NCI-H226 (cell line): Measurements from ENCODE around the gene ICAM2.
"Not testable (repeated sequence)": the region's sequence is repeated elsewhere in the genome, so short reads cannot be mapped to it uniquely, and the experiment has no call there.

Experiments
- DNase-seq: peaks from one replicate; pipeline ENCODE4 v3.0.0-alpha.2; 2015

ICAM2 gene

DNA sequence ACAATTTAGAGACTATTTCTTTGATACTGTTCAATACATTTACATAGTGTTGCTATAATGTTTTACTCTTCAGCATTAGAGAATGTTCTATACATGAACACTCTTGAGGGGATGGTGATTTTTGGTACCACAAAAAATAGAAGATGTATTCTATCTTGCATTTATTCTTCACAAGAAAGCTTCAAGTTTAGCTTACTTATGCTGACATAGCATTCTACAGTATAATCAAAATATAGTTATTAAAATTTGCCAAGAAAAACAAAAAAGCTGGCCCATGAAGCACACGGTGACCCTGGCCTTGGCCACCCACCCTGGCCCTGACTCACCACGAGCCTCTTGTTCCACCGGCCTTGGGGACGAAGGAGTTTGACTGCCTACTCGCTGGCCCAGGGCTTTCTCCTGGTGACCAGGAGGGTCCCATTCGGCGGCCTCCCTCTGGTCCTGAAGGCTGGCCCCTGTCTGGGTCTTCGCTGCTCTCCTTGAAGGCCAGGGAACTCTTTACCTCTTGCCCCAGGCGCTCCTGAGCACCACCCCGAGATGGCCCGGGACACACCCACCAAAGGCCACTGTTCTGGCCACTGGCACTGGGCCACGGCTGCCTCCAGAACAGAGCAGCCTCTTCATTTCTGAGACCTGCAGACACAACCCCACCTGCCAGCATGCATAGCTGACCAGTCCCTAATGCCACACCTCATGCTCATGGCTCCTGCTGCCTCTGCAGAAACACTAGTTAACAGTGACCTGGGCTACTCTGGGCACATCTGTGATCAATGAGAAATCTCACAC, 22.5 kb upstream of the ICAM2 start:
- no peak for DNase-seq

DNA sequence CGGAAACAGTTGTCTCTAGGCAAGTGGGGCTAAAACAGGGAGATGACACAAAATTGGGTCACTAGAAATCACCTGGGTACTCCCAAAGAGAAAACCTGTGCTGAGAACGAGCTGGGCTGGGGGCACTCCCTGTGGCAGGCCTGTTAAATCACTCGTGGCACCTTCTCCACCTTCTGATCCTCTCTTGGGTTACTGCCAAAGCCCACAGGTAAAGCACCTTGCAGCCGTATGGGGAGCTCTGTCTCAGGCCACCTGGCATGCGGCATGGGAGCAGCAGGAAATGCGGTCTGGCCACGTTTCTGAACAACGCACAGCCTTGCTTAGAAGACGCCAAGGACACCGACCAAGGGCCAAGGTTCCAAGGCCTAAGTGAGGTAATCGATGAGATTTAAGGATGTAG, 21.5 kb upstream of the ICAM2 start:
- no peak for DNase-seq

DNA sequence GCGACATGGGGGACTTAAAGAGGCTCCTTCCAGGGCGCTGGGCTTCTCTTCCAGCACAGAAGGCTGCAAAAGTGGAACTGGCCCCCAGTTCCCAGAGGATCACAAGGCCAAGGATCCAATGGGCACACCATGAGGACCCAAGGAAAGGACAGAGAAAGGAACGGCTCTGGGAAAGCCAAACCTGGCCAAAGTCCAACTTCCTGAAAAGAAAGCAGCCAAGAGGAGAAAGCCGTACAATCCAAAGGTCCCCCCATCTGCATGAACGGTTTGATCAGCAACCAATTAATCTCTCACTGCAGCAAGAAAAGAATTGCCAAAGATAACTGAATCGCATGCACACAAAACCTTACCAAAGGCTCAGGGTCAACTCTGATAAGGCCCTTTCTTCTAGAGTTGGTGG, 19.8 kb upstream of the ICAM2 start:
- no peak for DNase-seq

DNA sequence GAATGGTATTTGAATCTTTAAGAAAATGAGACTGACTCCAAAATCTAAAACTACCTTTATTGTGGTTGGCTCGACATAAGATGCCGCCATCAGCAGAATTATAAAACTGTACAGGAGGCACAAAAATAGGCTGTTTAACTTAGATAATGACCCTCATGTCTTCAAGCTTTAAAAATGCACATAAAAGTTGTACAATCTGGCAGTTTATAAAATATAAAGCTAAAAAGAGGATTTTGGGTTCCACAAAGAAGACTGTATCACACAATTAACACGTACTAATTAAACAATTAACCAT, 18.6 kb upstream of the ICAM2 start:
- no peak for DNase-seq

DNA sequence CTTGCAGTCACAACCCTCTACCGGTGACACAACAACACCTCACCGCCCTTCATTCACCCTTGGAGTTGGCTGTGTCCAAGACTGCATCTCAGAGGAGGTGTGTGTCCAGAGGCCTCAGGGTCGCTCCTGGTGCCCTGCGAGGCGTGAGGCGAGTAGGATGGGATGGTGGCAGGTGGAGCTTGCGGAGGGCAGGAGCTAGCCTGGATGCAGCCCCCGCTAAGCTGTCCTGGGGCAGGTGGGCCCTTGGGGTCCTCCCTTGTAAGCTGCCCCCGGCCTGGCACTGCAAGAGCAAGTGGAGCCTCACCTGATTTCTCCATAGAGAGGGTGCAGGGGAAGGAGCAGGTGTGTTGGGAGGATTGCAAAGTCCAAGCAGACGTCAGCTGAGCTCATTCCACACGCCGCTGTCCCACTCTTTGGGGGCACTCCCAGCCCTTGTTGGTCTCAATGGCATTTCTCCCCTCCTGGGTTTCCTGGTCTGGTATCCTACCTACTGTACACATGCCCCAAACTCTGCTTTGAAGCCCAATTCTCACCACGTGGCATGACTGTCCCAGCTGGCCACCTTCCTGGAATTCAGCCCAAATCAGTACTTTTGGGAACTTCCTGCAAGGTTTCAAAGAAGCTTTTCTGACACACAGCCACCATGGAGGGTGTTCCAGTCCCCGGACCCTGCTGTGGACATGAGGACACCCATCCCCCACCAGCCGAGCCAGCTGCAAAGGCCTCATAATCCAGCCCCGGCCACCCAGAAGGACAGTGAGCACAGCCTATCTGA, 18.1 kb upstream of the ICAM2 start:
- no peak for DNase-seq

DNA sequence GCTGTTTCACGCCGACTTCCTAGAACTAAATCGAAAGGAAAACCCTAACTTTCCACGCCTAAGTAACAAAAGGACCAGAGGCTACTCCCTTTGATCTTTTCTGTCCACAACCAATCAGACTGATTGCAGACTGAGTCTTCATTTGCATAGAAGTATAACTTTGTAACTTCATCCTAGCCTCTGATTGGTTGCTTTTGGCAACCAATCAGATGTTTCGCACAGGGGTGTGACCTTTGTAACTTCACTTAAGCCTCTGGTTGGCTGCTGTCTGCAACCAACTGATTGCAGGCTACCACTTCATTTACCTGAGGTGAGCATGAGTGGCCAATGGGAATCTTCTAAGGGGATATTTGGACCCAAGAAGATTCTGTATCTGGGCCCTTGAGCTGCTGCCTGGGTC, 17.4 kb upstream of the ICAM2 start:
- DNase-seq, result no peak

DNA sequence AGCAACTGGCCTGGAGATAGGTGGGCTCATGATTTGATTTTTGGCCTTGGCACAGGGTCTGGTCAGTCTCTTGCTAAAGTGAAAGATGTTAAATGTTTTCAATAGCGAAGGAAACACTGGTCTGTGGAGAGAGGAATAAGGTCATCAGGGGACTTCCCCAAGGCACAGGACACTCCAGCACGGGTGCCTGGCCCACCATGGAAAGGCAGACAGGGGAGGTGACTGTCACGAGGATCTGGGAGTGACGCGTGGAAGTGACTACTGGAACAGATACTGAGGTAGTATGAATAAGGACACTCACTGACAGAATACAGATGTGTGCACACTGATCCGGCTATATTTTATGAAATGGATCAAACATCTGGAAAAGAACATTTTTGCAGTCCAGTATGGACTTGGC, 16.7 kb upstream of the ICAM2 start:
- DNase-seq, result no peak

DNA sequence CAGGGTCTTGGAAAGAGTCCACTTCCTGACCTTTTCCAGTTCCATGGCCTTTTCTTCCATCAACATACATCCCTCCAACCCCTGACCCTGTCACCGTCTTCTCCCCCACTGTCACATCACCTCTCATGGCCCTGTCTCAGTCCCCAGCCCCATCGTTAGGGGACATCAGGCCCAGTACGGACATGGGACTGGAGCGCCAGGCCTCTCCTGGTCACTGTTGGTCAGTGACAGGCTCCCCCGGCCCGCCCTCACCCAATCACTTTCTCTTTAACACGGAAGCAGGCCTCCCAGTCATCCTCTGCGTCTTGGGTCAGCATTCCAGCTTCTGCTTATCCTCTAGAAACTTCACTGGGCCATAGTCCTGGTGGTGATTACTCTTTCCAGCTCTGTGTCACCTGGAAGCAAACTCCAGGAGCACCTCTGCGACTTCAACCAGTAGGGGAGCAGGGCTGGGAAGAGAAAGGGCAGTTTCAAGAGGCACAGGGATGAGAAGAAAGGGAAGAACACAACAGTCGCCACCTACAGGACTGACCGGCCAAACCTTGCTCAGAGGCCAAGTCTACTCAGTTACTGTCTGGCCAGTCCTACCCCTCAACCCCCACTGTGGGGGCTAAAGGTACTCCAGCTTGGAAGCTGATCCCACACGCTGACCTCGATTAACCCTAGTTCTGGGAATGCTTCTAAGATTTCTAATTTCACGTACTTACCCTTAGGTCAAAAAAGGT, 15.9 kb upstream of the ICAM2 start:
- DNase-seq, result no peak

DNA sequence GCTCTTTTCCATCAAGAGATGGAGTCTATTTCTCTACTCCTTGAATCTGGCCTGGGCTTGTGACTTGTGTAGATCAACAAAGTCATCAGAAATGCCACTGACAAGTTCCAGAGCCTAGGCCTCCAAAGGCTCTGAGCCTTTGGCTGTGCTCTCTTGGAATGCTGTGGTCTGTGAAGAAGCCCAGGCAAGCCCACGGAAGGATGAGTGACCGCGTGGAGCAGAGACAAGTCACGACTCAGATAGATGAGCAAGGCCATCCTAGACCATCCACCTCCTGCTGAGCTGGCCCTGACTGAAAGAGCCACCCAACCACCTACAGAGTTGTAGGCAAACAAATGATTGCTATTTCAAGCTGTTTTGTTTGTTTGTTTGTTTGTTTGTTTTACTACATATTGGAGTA, 11.6 kb upstream of the ICAM2 start:
- DNase-seq, result peak; percentile 40

DNA sequence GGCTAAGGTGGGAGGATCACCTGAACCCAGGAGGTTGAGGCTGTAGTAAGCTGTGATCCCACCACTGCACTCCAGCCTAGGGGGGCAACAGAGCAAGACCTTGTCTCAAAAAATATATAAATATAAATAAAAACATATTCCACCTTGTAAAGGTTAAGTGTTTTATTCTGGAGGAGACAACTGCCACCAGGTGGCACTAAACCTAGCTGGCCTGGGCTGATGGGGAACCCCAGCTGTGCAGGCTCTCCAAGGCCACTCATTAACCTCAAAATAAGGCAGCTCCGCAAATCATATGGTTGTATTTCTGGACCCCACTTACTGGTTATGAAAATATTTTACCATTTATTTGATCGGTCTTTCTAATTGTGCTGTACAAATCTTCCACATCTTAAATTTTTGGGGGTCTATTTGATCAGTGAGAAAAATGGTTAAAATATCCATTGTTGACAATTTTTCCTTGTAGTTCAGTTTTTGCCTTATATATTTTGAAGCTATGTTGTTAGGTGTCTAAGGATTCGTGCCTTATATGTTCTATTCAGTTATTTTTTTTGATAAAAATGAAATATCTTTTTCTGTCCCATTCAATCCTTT, 8.5 kb upstream of the ICAM2 start:
- peak; percentile 32 for DNase-seq

DNA sequence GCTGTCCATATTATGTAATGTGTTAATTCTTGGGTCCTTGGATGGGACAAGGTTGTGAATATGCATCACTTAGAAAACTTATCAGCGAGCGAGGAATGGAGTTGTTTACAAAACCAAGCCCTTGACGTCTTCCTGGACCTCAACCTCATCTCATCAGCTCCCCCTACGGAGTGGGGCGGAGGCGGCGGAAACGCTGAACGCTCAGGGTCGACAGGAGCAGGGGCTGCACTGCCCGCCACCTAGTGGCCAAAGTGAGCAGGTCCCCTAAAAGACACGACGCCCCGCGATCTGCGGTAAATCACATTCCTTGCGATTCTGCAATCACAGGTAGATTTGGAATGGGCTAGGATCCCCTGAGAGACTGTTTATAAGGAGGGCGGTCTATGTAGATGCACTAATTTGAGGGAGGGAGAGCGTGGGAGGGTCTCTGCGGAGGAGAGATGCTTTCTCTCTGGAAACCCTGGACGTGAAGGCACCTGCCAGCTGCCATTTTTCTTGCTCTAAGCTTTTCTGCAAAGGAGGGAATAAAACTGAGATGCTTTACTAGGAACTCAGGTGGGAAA, 5.4 kb upstream of the ICAM2 start:
- peak; percentile 71 for DNase-seq

DNA sequence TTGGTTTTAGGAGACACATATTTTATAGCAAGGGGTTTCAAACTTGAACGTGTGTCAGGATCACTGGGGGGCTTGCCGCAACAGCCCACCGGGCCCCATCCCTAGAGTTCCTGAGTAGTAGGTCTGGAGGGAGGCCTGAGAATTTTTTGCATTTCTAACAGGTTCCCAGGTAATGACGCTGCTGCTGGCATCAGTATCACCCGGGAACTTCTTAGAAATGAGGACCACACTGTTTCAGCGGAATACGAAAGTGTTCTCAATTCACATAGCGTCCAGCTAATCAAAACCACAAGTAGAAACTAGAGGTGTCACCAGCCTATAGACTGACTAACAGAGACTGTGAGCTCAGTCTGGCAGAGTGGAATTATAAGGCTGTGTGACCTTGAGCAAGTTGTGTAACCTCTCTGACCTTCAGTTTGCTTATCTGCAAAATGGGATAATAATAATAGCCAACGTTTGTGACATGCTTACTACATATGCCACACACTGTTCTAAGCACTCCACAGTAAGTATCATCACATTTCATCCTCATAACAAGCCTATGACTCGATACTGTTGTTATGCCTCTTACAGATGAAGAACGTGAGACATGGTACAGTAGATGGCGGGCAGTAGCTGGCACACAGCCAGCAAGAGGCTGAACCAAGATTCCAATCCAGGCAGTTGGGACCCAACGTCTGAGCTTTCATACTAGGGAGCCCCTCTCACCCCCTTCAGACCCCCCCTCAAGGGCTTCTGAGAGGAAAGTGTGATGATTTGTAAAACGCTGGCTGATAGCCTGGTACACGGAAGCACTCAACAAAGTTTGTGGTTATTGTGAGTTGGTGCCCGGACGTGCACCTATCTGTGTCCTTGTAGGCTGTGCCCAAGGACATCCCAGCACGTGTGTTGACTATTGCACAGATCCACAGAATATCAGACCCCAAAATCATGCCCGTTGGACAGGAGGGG, 4.6 kb upstream of the ICAM2 start:
- peak; percentile 24 for DNase-seq

DNA sequence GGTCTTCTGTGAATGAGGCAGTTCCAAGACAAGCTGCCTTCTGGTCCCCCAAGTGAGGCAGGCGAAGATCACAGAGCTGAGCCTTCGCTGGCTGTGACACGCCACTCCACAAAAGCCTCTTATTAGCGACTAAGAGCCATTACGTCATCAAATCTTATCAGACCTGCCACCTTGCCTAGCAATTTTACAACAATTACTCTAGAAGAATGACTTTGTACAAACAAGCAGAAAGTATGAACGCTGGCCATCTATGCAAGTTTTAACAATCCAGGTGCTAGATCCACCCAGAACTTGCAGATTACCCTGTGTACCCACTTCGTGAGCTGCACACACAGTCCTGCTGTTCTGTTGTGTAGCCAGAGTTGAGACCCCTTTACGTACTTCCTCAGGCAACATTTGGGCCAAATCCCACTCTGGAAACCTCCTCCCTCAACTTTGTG, 3.8 kb upstream of the ICAM2 start:
- DNase-seq, result no peak

DNA sequence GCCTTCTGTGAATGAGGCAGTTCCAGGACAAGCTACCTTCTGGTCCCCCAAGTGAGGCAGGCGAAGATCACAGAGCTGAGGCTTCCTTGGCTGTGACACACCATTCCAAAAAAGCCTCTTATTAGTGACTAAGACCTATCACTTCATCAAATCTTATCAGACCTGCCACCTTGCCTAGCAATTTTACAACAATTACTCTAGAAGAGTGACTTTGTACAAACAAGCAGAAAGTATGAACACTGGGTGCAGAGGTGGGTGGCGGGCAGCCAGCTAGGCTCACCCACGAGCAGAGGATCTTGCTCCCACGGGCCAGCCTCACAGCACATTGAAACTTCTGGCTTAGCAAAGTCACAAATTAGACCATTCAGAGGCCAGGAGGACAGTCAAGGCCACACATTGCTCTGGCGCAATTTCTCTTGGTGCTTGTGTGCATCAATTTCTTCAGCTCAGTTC, 2.2 kb upstream of the ICAM2 start:
- DNase-seq, result no peak

DNA sequence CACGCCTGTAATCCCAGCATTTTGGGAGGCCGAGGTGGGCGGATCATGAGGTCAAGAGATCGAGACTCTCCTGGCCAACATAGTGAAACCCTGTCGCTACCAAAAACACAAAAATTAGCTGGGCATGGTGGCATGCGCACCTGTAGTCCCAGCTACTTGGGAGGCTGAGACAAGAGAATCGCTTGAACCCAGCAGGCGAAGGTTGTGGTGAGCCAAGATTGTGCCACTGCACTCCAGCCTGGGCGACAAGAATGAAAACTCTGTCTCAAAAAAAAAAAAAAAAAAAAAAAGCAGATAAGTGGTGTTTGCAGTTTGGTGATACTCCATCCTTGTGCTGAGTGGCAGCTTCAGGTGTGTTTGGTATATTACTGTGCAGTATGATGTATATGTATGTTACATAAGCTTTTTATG, 877 bp downstream of the ICAM2 start:
- not testable (repeated sequence) for DNase-seq

DNA sequence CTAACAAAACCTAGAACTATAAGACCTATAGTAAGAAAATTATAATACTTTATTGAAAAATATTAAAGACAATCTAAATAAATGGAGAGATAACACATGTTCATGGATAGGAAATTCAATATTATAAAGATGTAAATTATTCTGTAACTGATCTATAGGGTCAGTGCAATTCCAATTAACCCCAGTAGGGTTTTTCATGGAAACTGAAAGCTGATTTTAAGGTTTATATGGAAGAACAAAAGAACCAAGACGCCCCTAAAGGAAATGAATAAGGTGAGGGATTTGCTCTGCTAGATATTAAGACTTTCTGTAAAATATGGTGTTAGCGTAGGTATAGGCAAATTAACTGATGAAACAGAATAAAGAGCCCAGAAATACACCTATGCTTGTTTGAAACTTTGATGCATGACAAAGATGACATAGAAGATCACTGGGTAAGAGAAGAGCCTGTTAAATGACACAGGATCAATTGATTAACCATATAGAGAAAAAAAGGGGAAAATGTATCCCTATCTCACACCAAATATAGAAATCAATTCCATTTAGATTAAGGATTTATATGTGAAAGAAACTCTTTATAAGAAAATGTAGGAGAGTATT, 3.0 kb downstream of the ICAM2 start:
- no peak for DNase-seq

DNA sequence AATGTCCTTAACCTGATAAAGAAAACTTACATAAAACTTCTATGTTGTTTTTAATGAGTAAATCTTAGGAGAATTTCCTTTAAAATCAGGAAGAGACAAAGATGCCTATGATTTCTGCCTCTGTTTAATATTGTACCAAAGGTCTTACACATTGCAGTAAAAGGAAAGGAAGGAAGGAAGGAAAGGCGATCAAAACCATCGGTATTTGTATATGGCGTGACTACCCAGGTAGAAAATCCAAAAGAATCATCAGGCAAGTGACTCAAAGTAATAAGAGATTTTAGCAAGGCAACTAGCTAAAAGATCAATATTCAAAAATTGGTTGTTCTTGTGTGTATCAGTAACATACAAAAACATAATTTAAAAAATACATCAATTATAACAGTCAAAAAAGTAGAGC, 3.5 kb downstream of the ICAM2 start:
- no peak for DNase-seq

DNA sequence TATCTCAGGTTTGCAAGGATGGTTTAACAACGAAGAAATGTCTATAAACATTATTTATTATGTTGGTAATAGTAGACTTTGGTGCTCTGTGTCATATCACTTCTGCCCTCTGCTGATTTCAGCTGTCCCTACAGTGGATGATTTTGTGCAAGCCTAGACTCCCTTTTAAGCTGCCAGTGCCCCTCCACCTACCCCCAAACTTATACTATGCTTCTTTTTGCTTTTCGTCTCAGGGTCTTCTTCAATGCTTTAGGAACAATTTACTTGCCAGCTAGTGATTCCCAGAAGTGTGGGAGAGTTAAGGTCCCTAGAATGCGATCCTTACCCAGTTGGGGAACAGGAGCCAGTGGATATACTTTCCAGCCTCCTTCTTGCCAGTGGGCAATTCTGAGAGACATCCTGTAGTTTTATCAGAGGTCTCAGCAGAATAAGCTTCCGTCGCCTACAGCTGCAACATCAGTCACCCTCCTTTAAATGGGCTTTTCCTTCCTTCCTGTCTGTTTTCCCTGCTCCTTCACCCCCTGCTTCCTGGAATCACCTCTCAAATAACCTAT, 4.1 kb downstream of the ICAM2 start:
- DNase-seq, result no peak

DNA sequence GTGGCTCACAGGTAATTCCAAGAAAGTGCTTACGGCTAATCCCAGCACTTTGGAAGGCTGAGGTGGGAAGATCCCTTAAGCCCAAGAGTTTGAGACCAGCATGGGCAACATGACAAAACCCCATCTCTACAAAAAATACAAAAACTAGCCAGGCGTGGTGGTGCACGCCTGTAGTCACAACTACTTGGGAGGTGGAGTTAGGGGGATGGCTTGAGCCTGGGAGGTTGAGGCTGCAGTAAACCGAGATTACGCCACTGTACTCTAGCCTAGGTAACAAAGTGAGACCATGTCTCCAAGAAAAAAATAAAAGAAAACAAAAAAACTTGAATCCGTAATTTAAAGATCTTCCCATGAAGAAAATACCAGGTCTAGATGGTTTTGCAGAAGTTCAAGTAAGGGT, 5.0 kb downstream of the ICAM2 start:
- no peak for DNase-seq

DNA sequence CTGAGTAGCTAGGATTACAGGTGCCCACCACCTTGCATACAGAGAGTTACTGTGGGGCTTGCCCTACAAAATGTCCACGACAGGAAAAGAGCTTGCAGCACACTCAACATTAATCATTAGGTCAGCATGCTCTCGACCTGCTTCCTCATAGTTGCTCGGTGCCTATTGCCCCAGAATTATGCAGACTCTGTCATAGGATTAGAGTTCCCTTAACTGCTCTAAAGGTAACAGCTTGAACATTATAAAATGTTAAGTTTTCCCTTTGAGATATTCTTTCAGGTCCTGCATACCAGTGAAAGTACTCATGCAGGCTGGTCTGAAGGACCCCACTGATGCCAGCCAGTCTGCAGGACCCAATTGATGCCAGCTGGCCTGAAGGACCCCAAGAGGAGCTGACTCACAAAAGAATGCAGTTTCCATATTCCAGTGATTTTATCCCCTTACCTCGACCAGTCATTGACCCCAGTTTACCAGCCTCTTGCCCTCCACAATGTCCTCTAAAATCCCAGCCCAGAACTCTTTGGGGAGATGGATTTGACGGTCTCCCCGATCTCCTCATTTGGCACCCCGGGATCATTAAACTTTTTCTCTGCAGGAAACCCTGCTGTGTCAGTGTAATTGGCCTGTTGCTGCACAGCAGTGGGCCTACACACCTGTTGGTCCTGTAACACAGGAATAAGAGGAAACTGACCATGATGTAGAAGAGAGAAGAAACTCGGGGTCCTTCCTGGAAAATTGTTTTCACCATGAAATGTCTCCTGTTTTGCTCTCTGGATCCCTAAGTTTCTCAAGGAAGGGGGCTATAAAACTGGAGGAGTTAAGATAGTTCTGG, 10.6 kb downstream of the ICAM2 start:
- no peak for DNase-seq
